NCI-H2029 treated with DMSO at 0.1 percent for 48 hours (cell line): ENCODE data around the gene CLOCK.

ENCODE experiments used
- DNase-seq: peaks from one replicate; lab custom pipeline; 2025; lab: John Stamatoyannopoulos, UW

Gene CLOCK

GRCh38 chr4:55411621-55412020 is 135.1 kb downstream of the CLOCK start:
- DNase-seq: no peak

- DNase-seq: no peak
Measured at GRCh38 chr4:55410431-55410830, 136.3 kb downstream of the CLOCK start.

DNA sequence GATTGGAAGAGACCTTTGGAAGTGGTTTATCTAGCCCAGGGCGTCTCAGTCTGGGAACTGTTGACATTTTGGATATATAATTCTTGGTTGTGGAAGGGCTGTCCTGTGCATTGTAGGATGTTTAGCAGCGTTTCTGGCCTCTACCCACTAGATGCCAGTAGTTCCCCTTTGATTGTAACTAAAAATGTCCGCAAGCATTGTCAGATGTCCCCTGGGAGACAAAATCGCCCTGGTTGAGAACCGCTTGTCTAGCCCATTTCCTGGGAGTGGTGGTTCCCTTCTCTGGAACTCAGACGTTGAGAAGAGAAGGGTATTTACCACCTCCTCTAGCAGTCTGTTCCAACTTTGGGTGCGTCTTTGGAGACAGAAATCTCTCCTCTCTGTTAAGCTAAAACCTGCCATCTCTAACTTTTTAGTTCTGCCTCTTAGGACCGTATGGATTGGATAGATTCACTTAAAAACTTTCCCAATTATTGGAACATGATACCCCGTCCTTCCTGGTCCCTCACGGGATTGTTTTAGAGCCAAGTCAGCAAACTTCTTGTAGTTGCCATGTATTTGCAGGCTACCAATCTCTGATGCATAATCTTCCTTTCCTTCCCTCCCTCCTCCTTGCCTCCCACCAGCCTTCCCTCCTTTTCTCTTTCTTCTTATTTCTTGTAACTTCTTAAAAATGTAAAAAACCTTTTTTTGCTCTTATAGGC is 137.1 kb downstream of the CLOCK start:
- no peak for DNase-seq

- DNase-seq: no peak
Measured at GRCh38 chr4:55407764-55408163, 138.9 kb downstream of the CLOCK start.

- DNase-seq: no peak
Measured at GRCh38 chr4:55407119-55407518, 139.6 kb downstream of the CLOCK start.

- DNase-seq: no peak
Measured at GRCh38 chr4:55406545-55406944, 140.2 kb downstream of the CLOCK start.

- DNase-seq: no peak
Measured at GRCh38 chr4:55405073-55405472, 141.6 kb downstream of the CLOCK start.

DNA sequence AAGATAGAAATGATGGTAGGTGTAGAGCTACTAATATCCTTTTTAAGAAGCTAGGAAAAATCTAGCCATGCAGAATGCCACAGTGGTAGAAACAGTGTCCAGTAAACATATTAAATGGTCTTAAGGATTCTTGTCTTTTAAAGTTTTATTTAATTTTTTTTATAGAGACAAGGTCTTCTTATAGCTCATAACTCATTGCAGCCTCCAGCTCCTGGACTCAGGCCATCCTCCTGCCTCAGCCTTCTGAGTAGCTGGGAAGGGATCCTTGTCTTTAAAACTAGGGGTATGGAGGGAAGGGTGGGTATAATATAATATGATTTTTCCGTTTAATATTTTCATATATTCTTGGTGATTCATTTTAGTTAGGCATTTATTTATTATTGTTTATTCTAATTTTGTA is 147.1 kb downstream of the CLOCK start:
- no peak for DNase-seq

DNA sequence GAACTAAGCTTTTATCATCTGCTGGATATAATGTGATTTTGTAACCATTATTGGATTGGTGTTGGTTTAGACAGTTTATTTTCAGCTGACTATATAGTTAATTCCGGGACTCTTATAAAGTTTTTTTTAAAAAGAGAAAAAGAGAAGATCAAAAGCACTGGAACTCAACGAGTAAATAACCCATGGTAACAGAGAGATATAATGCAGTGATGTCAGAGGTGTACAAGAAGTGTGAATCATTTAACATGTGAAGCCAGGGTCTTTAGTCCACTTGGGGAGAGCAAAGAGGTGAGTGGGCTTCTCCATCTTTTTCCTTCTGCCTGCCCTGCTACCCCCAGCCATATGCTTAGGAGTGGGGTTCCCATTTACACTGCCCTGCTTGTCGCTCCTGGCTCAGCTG is 147.7 kb downstream of the CLOCK start:
- no peak for DNase-seq

DNA sequence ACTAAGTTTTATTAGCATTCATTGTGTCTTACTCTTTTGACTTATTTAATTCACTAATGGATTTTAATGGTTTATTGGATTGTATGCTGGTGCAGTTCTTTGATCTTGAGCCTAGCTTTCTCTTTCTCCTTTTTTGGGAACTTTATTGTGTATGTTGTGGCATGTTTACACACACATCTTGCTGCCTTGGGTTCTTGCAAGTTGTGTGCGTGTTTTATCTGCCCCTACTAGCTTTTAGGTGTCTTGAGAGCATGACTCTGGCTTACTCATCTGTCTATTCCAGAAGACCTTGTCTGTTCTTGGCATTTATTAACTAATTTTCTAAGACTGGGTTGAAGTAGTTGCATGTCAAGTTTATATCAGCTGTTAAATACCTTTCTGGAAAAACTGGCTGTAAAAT is 148.2 kb downstream of the CLOCK start:
- no peak for DNase-seq

- DNase-seq: no peak
Measured at GRCh38 chr4:55397520-55398321, 149.0 kb downstream of the CLOCK start.

DNA sequence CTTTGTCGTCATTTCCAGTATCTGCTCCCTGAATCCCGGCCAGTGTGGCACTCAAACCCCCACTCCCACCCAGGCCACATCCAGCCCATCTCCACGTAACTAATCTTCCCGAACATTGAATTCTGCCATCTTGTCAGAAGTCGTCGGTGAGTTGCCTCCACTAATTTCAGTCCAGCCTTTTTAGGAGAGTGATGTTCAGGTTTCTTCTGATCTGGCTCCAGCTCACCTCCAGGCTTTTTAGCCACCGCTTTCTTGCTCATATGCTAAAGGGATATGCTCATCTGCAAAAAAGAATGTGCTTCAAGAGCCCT is 149.6 kb downstream of the CLOCK start:
- no peak for DNase-seq

DNA sequence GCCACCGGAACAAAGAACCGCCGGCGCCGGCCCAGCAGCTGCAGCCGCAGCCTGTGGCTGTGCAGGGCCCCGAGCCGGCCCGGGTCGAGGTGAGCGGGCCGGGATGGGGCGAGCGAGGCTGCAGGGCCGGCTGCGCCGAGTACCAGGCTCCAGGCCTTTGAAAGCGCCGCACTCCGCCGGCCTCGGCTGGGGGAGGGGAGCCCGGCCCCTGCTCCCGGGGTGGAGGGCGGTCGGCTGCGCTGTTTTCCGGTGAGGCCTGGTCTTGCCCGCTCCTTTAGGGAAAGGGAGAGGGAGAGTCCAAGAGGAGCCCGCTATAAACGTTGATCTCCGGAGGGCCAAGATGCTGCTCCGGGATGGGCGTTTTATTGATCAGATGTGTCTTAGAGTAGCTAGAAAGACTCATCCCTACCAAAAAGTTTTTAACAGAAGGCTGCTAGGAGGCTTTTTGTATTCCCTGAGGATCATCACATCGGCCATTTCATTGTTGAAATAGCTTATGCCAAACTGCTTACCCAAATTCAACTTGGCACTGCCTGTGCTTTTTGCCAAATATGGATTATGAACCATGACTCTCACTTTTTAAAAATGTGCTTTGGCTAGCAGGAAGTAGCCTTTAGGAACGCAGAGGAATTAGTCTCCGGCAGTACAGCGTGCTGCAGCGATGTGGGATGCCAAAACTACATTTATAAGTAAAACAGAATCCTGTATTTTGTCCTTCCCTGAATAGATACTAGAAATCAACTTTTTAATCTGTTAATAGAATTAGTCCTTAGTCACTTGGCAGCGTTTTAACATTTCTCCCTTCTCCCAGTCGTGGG is 150.2 kb downstream of the CLOCK start:
- no peak for DNase-seq

DNA sequence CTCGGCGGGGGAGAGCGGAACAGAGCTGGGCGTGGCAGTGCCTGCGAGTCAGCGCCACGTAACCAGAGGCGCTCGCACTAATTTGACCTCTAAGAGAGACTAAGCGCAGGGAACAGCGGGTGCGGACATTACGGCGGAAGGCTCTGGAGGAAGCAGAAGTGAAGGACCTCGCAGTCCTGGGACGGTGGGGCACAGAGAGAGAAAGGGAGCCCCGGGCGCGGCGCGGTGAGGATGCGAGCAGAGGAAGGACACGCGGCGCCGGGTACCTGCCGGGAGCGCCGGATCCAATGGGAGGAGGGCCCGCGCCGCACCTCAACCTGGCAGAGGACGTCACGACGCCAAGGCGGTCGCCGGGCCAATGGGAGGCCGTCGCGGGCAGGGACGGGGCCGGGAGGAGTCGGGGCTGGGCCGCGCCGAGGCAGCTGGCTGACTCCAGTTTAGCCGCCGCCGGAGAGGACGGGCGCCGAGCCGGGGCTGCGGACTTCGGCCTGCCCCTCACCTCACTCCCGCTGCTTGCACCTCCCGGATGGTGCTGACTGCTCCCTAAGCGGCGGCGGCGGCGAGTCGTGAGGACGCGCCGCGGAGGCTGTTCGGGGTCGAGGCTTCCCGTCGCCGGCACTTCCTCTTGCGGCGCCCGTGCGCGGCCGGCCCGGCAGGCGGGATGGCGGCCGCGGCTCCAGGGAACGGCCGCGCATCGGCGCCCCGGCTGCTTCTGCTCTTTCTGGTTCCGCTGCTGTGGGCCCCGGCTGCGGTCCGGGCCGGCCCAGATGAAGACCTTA is 151.0 kb downstream of the CLOCK start, which contains the start of gene TMEM165:
TSS of gene TMEM165 (plus strand) at position 429 of the 779 bp plus-strand sequence. CDS start at position 662, 233 bp downstream.
- DNase-seq: peak; percentile 43

- DNase-seq: no peak
Measured at GRCh38 chr4:55395218-55395528, 151.5 kb downstream of the CLOCK start.

GRCh38 chr4:55393461-55394320 is 153.0 kb downstream of the CLOCK start:
- DNase-seq: no peak

DNA sequence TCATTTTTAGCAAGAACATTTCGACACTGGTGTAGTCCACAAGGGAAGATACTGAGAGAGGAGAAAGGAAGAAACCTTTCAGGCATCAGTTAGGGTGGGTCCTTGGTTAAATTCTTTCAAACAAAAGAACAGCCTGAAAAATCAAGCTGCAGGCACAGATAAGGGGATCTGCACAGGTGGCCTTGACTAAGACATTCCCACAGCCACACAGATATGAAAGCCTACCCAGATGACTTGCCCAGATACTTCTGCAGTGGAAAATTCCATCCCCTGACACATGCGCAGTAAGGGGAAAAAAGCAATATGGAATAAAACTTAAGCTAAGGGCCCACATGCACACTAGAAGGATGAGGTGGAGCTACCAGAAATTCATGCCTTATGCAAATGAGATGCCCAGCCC is 159.9 kb downstream of the CLOCK start:
- no peak for DNase-seq

DNA sequence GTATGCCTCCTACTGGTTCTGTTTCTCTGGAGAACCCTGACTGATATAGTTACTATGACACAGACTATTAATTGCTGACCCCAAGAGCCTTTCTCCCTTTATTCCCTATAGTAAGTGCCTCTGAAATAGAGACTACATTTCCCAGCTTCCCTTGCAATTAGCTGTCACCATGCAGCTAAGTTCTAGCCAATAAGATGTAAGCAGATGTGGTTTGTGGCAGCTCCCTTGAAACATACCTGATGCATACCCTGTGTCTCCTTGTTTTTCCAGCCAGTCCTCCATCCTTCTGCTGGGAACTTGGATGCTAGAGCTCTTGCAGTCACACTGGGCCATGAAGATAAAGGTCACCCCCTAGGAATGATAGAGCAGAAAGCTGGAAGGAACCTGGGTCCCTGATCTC is 160.6 kb downstream of the CLOCK start:
- DNase-seq: no peak

- no peak for DNase-seq
Measured at GRCh38 chr4:55385201-55385649, 161.5 kb downstream of the CLOCK start.

DNA sequence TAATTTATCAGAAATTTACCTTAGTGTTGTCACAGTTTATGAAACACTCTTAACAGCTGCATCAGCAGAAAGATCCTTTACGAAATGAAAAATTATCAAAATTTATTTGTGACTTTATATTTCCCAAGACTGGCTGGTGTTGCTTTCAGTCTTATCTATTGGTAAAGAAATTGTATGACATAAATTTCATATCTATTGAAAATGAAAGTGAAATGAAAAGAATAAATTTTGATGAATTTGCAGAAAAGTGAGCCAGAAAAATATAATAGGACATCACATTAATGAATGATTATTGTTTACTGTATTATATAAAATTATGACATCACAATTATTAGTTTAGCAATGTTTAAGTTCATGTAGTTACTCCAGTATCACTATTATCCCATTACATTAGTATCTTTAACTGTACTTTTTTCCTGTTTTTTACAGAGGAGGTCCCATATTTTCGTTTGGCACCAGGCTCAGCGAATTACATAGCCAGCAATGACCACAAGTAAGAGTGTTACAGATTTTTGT is 164.2 kb downstream of the CLOCK start:
- DNase-seq: no peak

DNA sequence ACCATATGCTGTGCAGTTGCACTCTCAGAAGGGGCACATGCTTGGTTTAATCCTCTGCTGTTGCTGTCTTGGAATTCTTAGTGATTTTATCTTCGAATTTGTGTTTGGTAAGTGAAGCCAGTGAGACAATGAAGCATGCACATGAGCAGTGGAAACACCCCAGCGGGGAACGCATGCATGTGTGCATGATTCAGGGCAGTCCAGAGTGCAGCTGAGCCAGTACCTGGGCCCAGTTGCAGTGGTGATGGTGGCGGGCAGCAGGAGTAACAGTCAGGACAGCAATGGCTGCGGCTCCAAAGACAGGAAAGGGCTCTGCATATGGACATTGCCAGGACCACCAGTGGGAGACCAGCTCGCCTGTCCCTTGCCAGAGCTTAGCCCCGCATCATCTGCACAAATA is 165.2 kb downstream of the CLOCK start:
- no peak for DNase-seq
